ENCODE data around the gene RPL34. TPM values are rescaled to one million over a fixed set of nuclear protein-coding genes. Genes with fewer than 3 reads are reported as not detected.
A peak's percentile ranks its signal among the peaks of the same experiment; 100 is the strongest.

Gene RPL34
- polyA plus RNA-seq, 1 of the 3 experiments (the other 2 are of a cell fraction): 2,955 TPM

DNA sequence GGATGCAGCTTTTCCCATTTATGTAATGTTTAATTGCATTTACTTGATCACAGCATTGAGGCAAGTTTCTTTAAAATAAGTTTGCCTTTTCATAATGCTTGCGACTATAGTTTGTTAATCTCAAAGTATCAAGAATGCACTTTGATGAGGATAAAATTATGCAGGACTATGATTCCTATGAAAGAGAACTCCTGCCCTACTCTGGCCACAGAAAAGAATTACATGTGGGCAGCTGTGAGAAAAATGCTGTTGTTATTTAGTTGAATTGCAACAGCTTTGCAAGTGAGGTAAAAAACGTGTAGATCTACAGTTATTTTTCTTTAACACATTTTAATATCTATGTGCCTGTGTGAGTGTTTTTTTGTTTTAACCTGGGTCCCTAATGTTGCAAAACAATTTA, 17.5 kb downstream of the RPL34 start:
- ChIA-PET CTCF (interaction anchor here (1.0 to 1.1 kb wide), 3 partner anchors 12 to 619 kb away, joined by 3 to 4 read pairs (median 3); no protein-coding TSS in a partner anchor), POLR2A (interaction anchor here (0.7 kb wide), 1 partner anchor 12 kb away, joined by 3 read pairs; the partner anchor contains the start of gene OSTC)
- no peak overlapping the region for H3K9ac ChIP-seq
- H3K36me3 ChIP-seq (replicated peaks in 1 of 2; ENCODE audit: control insufficient read depth in 1 of 2, insufficient read depth in 2 of 2, low read length in 1 of 2): peaks cover 9 to 12% of the 10 kb centered on the region in 2 experiments
- H3K27ac ChIP-seq (ENCODE audit: low read depth in 2 of 2, low read length in 1 of 2): no peak overlapping the region
- H3K4me1 ChIP-seq (ENCODE audit: control insufficient read depth in 1 of 2, insufficient read depth in 2 of 2, low read depth in 1 of 2, low read length in 1 of 2): peaks cover 0 to 4% of the 10 kb centered on the region in 2 experiments; a peak in 1 of 4 replicates
- H3F3A ChIP-seq (replicated peaks; ENCODE audit: insufficient read depth): peaks cover 14% of the 10 kb centered on the region
- H3K9me3 ChIP-seq: no peaks in the 10 kb centered on the region
- H3K4me2 ChIP-seq: no peak overlapping the region
- WGBS (ENCODE audit: low lambda C conversion rate): 54% methylated on average over 2 of the region's 2 CpGs
- H3K79me2 ChIP-seq (ENCODE audit: insufficient read depth): no peaks in the 10 kb centered on the region
- no peaks in the 10 kb centered on the region for H4K20me1 ChIP-seq (ENCODE audit: insufficient read depth)
- no peaks in the 10 kb centered on the region for H3K27me3 ChIP-seq (ENCODE audit: insufficient read depth)
- no peaks in the 10 kb centered on the region for H3K9me2 ChIP-seq
- H3K4me3 ChIP-seq (ENCODE audit: low read depth in 2 of 2, low read length in 1 of 2): no peak overlapping the region
- H2AFZ ChIP-seq (ENCODE audit: low read depth): no peak overlapping the region
- no peak for DNase-seq
- TF ChIP-seq TEAD4 (IDR thresholded peaks at IDR 0.05; ENCODE audit: borderline replicate concordance, insufficient read depth): no peak
- no peak for TF ChIP-seq MXI1 (IDR thresholded peaks at IDR 0.05; ENCODE audit: low read depth, low read length)
- TF ChIP-seq, protein P1, sequence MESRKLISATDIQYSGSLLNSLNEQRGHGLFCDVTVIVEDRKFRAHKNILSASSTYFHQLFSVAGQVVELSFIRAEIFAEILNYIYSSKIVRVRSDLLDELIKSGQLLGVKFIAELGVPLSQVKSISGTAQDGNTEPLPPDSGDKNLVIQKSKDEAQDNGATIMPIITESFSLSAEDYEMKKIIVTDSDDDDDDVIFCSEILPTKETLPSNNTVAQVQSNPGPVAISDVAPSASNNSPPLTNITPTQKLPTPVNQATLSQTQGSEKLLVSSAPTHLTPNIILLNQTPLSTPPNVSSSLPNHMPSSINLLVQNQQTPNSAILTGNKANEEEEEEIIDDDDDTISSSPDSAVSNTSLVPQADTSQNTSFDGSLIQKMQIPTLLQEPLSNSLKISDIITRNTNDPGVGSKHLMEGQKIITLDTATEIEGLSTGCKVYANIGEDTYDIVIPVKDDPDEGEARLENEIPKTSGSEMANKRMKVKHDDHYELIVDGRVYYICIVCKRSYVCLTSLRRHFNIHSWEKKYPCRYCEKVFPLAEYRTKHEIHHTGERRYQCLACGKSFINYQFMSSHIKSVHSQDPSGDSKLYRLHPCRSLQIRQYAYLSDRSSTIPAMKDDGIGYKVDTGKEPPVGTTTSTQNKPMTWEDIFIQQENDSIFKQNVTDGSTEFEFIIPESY (IDR thresholded peaks at IDR 0.05; ENCODE audit: borderline replicate concordance, low read depth): no peak
- TF ChIP-seq CHD2 (IDR thresholded peaks at IDR 0.05; ENCODE audit: low read length, partially characterized antibody): no peak
- no peak for TF ChIP-seq SIN3A (IDR thresholded peaks at IDR 0.05; ENCODE audit: borderline replicate concordance, low read depth, low read length)
- no peak for TF ChIP-seq ELF1 (IDR thresholded peaks at IDR 0.05)
- TF ChIP-seq, protein P2, sequence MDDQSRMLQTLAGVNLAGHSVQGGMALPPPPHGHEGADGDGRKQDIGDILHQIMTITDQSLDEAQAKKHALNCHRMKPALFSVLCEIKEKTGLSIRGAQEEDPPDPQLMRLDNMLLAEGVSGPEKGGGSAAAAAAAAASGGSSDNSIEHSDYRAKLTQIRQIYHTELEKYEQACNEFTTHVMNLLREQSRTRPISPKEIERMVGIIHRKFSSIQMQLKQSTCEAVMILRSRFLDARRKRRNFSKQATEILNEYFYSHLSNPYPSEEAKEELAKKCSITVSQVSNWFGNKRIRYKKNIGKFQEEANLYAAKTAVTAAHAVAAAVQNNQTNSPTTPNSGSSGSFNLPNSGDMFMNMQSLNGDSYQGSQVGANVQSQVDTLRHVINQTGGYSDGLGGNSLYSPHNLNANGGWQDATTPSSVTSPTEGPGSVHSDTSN (IDR thresholded peaks at IDR 0.05): no peak
- TF ChIP-seq CTCF (IDR thresholded peaks at IDR 0.05): peak; percentile 48
- no peak for TF ChIP-seq FOXM1 (IDR thresholded peaks at IDR 0.05; ENCODE audit: low read depth)
- TF ChIP-seq RCOR1 (IDR thresholded peaks at IDR 0.05; ENCODE audit: low read length): no peak
- TF ChIP-seq, protein P3, sequence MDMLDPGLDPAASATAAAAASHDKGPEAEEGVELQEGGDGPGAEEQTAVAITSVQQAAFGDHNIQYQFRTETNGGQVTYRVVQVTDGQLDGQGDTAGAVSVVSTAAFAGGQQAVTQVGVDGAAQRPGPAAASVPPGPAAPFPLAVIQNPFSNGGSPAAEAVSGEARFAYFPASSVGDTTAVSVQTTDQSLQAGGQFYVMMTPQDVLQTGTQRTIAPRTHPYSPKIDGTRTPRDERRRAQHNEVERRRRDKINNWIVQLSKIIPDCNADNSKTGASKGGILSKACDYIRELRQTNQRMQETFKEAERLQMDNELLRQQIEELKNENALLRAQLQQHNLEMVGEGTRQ (IDR thresholded peaks at IDR 0.05; ENCODE audit: borderline replicate concordance, low read depth, low read length): no peak
- no peak for TF ChIP-seq FOSL2 (IDR thresholded peaks at IDR 0.05; ENCODE audit: borderline replicate concordance, low read depth)
- no peak for TF ChIP-seq TAF1 (IDR thresholded peaks at IDR 0.05; ENCODE audit: borderline replicate concordance, low read depth, low read length)
- no peak for TF ChIP-seq GATA2 (CRISPR knock-in tag; IDR thresholded peaks at IDR 0.05)
- peak; percentile 47 for TF ChIP-seq RAD21 (IDR thresholded peaks at IDR 0.05; ENCODE audit: low read length)
- peak; percentile 14; the same call in 1 of the 2 replicates for TF ChIP-seq SMC3 (IDR thresholded peaks at IDR 0.05; ENCODE audit: low read depth, low read length)
- no peak for TF ChIP-seq MEF2A (IDR thresholded peaks at IDR 0.05; ENCODE audit: borderline replicate concordance, low read depth)
- TF ChIP-seq, protein P4, sequence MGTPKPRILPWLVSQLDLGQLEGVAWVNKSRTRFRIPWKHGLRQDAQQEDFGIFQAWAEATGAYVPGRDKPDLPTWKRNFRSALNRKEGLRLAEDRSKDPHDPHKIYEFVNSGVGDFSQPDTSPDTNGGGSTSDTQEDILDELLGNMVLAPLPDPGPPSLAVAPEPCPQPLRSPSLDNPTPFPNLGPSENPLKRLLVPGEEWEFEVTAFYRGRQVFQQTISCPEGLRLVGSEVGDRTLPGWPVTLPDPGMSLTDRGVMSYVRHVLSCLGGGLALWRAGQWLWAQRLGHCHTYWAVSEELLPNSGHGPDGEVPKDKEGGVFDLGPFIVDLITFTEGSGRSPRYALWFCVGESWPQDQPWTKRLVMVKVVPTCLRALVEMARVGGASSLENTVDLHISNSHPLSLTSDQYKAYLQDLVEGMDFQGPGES (IDR thresholded peaks at IDR 0.05; ENCODE audit: low read depth, low read length): no peak
- TF ChIP-seq, protein P5, sequence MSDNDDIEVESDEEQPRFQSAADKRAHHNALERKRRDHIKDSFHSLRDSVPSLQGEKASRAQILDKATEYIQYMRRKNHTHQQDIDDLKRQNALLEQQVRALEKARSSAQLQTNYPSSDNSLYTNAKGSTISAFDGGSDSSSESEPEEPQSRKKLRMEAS (IDR thresholded peaks at IDR 0.05; ENCODE audit: low read depth): no peak
- TF ChIP-seq FOXJ3 (CRISPR knock-in tag; IDR thresholded peaks at IDR 0.05): no peak
- TF ChIP-seq TCF12 (IDR thresholded peaks at IDR 0.05): no peak
- TF ChIP-seq GABPA (IDR thresholded peaks at IDR 0.05; ENCODE audit: low read depth): no peak
- no peak for TF ChIP-seq RFX5 (IDR thresholded peaks at IDR 0.05; ENCODE audit: low read length)
- TF ChIP-seq, protein P6, sequence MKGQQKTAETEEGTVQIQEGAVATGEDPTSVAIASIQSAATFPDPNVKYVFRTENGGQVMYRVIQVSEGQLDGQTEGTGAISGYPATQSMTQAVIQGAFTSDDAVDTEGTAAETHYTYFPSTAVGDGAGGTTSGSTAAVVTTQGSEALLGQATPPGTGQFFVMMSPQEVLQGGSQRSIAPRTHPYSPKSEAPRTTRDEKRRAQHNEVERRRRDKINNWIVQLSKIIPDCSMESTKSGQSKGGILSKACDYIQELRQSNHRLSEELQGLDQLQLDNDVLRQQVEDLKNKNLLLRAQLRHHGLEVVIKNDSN (IDR thresholded peaks at IDR 0.05; ENCODE audit: borderline replicate concordance, low read depth): no peak

Measured in SK-N-SH (cell line).